GM18868 (cell line): ENCODE data around the gene WWC2.

Experiments
- ATAC-seq: cut with Tn5 transposase; IDR thresholded peaks from one replicate; pipeline ENCODE4 v1.9.1; 2021; ENCODE audit warnings: mild to moderate bottlenecking, moderate library complexity; ENCODE audit not compliant: unreplicated experiment

Gene WWC2

DNA sequence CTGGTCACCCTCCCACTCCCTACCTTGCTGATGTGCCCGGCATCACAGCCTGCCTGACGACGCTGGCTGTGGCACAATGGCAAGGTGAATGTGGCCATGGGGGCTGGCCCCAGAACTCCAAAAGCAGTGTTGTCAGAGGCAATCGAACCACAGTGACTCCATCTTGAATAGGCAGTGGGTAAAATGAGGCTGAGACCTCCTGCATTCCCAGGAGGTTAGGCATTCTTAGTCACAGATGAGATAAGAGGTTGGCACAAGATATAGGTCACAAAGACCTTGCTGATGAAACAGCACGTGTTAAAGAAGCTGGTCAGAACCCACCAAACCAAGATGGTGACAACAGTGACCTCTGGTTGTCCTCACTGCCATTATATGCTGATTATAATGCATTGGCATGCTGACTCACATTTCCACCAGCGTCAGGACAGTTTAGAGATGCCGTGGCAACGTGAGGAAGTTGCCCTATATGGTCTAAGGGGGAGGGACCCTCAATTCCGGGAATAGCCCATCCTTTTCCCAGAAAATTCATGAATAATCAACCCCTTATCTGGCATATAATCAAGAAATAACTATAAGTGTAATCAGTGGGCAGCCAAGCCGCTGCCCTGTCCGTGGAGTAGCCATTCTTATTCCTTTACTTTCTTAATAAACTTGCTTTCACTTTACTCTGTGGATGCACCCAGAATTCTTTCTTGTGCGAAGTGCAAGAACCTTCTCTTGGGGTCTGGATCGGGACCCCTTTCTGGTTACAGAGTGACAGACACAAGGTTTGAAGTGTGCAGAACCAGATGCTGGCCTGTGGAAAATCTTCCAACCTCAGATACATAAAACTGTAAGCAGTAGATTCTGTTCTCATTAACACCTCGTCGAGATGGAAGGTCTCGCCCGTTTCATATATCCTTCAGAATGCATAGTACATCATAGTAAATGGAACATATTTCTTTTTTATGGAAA, 249.9 kb downstream of the WWC2 start:
- no peak for ATAC-seq

- ATAC-seq, result no peak
Observed at GRCh38 chr4:183349673-183350072, 250.6 kb downstream of the WWC2 start.

- ATAC-seq, result no peak
Observed at GRCh38 chr4:183350317-183351071, 251.4 kb downstream of the WWC2 start.

- no peak for ATAC-seq
Observed at GRCh38 chr4:183352546-183352945, 253.5 kb downstream of the WWC2 start.

- ATAC-seq, result no peak
Observed at GRCh38 chr4:183353557-183353956, 254.5 kb downstream of the WWC2 start.

DNA sequence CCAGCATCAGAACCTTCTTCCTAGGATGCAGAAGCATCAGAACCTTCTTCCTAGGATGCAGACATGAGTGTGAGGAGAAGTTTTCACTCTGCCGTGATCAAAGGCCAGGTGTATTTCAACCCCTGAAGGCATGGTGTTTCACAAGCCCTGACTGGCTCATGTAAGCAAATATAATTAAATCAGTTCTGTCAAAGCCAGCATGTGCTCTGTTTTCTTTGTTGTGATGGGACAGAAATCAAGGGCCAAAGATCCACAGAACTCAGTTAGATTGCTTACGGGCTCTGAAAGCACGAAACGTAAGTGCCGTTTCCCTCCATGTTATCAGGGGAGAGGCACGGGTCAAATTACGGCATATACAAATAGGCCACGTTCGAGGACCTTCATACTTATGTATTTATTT, 255.2 kb downstream of the WWC2 start:
- ATAC-seq, result no peak

GRCh38 chr4:183355405-183355804, 256.3 kb downstream of the WWC2 start:
- ATAC-seq, result no peak

- ATAC-seq, result no peak
Observed at GRCh38 chr4:183356173-183356830, 257.2 kb downstream of the WWC2 start.

DNA sequence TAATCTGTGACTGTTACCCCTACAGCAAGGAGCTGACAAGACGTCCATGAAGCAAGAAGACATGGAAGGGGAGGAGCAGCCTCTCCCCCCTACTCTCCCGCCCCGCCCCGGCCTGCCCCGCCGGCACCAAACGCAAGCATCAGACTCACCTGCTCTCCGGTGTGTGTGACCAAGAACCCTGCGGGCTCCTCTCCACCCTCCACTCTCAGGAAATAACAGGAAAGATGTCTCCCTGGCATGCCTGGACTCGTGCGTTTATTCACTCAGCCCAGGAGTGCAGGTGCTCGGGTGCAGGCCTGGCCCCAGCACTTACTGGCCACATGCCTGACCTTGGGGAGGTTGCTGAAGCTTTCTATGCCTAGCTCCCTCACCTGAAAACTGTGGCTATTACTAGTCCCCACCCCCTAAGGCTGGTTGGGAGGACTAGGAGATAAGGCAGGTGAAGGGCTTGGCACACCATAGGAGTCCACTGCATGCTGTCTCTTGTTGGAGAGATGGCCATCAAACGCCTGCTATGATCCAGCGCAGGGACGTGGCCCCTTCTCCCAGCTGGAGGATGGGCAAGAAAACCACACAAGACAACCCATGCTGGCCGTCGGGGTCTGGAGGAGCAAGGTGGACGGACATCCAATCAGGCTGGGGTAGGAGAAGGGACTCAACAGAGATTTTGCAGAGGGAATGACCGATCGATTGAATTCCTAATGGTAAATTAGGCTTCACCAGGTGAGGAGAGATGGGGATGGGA, 258.0 kb downstream of the WWC2 start:
- no peak for ATAC-seq

GRCh38 chr4:183358215-183358755, 259.2 kb downstream of the WWC2 start:
- no peak for ATAC-seq

DNA sequence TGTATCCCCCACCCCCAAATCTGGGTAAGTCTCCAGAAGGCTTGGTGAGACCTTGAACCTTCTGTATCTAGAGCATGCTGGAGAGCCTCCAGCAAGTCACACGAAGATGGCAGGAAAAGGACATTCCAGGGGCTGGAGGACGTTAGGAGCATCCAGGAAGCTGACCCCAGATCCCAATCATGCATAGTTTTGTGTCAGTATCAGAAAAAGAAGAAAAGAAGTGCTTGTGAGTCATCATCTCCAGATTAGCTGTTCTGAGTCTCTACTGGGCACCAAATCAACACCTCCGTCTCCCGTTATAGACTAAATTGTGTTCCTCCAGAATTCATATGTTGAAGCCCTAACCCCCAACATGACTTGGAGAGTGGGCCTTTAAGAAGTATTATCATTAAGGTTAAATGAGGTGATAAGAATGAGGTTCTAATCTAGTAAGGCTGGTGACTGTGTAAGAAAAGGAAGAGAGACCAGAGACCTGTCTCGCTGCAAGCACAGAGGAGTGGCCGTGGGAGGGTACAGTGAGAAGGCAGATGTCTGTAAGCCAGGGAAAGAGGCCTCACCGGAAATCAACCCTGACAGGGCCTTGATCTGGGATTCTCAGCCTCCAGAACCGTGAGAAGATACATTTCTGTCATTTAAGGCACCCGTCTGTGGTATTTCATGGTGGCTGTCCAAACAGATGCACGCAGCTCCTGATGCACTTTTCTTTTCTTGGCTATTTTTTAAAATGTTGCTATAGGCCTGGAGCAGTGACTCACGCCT, 261.3 kb downstream of the WWC2 start:
- no peak for ATAC-seq

GRCh38 chr4:183362036-183362435, 263.0 kb downstream of the WWC2 start:
- no peak for ATAC-seq

- ATAC-seq, result no peak
Observed at GRCh38 chr4:183362916-183363542, 264.0 kb downstream of the WWC2 start.

DNA sequence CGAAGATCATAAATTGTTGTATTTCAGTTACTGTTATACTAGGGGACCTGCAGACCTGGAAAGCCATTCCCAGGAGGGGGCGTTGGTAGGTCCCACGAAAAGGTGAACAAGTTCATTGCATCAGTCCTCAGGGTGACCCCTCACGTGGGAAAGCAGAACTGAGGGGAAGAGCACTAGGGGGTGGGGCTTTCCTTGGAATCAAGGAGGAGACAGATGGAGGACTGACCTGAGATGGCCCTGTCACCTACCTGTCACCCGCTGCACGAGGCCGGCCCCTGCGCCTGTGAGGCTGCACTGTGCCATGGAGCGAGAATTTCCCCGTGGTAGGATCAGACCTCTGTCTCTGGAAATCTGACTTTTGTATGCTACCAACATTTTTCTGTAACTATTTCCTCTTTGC, 265.0 kb downstream of the WWC2 start:
- no peak for ATAC-seq

- ATAC-seq, result no peak
Observed at GRCh38 chr4:183366206-183366835, 267.3 kb downstream of the WWC2 start.

- ATAC-seq, result no peak
Observed at GRCh38 chr4:183369073-183369472, 270.0 kb downstream of the WWC2 start.
